Central memory CD8-positive, alpha-beta T cell (primary cell): Measurements from ENCODE around the gene INPP4B.

ENCODE experiments used
- ATAC-seq: fragments of 150-1000 bp; cut with Tn5 transposase; replicated peaks from 2 replicates; pipeline ENCODE4 v1.10.0; 2022; ENCODE audit warnings: mild to moderate bottlenecking, moderate FRiP score, moderate number of reproducible peaks; ENCODE audit not compliant: poor library complexity, severe bottlenecking; ENCODE audit errors: extremely low read depth
- DNase-seq, 2 donors: peaks; one replicate each; pipeline ENCODE4 v3.0.0; 2021; ENCODE audit warnings: low spot score in 2 of 2
- H3K27ac Mint-ChIP-seq: one replicate; pipeline ENCODE4 v1.8.0; 2022; ENCODE audit warnings: low read depth, mild to moderate bottlenecking, moderate library complexity, mixed read lengths
- H3K27me3 Mint-ChIP-seq: one replicate; pipeline ENCODE4 v1.8.0; 2022; ENCODE audit warnings: mixed read lengths
- H3K36me3 Mint-ChIP-seq: one replicate; pipeline ENCODE4 v1.8.0; 2022; ENCODE audit warnings: mild to moderate bottlenecking, moderate library complexity, mixed read lengths; ENCODE audit not compliant: insufficient read depth
- H3K4me1 Mint-ChIP-seq: one replicate; pipeline ENCODE4 v1.8.0; 2022; ENCODE audit warnings: mixed read lengths
- H3K4me3 Mint-ChIP-seq: one replicate; pipeline ENCODE4 v1.8.0; 2022; ENCODE audit warnings: mild to moderate bottlenecking, moderate library complexity, mixed read lengths
- H3K9me3 Mint-ChIP-seq: one replicate; pipeline ENCODE4 v1.8.0; 2022; ENCODE audit warnings: mixed read lengths

Gene INPP4B

GRCh38 chr4:142773505-142773904, 72.6 kb downstream of the INPP4B start:
- ATAC-seq, result no peak
- no peaks in the 10 kb centered on the region for H3K4me1 Mint-ChIP-seq
- no peak overlapping the region for H3K27ac Mint-ChIP-seq
- peaks cover 27% of the 10 kb centered on the region for H3K27me3 Mint-ChIP-seq
- H3K36me3 Mint-ChIP-seq, result no peaks in the 10 kb centered on the region
- H3K4me3 Mint-ChIP-seq, result no peak overlapping the region
- no peaks in the 10 kb centered on the region for H3K9me3 Mint-ChIP-seq
- no peak for DNase-seq

- no peak for DNase-seq
- no peaks in the 10 kb centered on the region for H3K36me3 Mint-ChIP-seq
- peaks cover 31% of the 10 kb centered on the region for H3K27me3 Mint-ChIP-seq
- no peak for ATAC-seq
- no peak overlapping the region for H3K27ac Mint-ChIP-seq
- H3K9me3 Mint-ChIP-seq, result no peaks in the 10 kb centered on the region
- no peak overlapping the region for H3K4me3 Mint-ChIP-seq
- H3K4me1 Mint-ChIP-seq, result no peaks in the 10 kb centered on the region
Measured at GRCh38 chr4:142762280-142762679, 83.8 kb downstream of the INPP4B start.

- DNase-seq (no peak), ATAC-seq (no peak)
- H3K27me3 Mint-ChIP-seq, result peaks cover 3% of the 10 kb centered on the region
- H3K9me3 Mint-ChIP-seq, result no peaks in the 10 kb centered on the region
- H3K36me3 Mint-ChIP-seq, result no peaks in the 10 kb centered on the region
- no peak overlapping the region for H3K4me3 Mint-ChIP-seq
- no peak overlapping the region for H3K27ac Mint-ChIP-seq
- no peaks in the 10 kb centered on the region for H3K4me1 Mint-ChIP-seq
Measured at GRCh38 chr4:142752202-142752786, 93.8 kb downstream of the INPP4B start.

GRCh38 chr4:142743121-142743825, 102.8 kb downstream of the INPP4B start:
- Mint-ChIP-seq H3K4me1 (no peaks in the 10 kb centered on the region), H3K27me3 (peaks cover 19% of the 10 kb centered on the region), H3K4me3 (no peak overlapping the region), H3K36me3 (no peaks in the 10 kb centered on the region), H3K9me3 (peaks cover 5% of the 10 kb centered on the region), H3K27ac (no peak overlapping the region)
- no peak for DNase-seq
- ATAC-seq, result no peak

GRCh38 chr4:142741995-142742394, 104.1 kb downstream of the INPP4B start:
- no peak overlapping the region for H3K27ac Mint-ChIP-seq
- peaks cover 5% of the 10 kb centered on the region for H3K9me3 Mint-ChIP-seq
- H3K27me3 Mint-ChIP-seq, result peaks cover 19% of the 10 kb centered on the region
- H3K4me3 Mint-ChIP-seq, result no peak overlapping the region
- ATAC-seq (no peak), DNase-seq (no peak)
- no peaks in the 10 kb centered on the region for H3K36me3 Mint-ChIP-seq
- H3K4me1 Mint-ChIP-seq, result no peaks in the 10 kb centered on the region

- ATAC-seq (no peak), DNase-seq (no peak)
- Mint-ChIP-seq H3K4me1 (no peaks in the 10 kb centered on the region), H3K9me3 (no peaks in the 10 kb centered on the region), H3K27ac (no peak overlapping the region), H3K27me3 (no peaks in the 10 kb centered on the region), H3K36me3 (peaks cover 2% of the 10 kb centered on the region), H3K4me3 (no peak overlapping the region)
Measured at GRCh38 chr4:142728233-142728632, 117.9 kb downstream of the INPP4B start.

GRCh38 chr4:142727149-142727548, 119.0 kb downstream of the INPP4B start:
- Mint-ChIP-seq H3K4me1 (no peaks in the 10 kb centered on the region), H3K36me3 (peaks cover 2% of the 10 kb centered on the region), H3K27ac (no peak overlapping the region), H3K4me3 (no peak overlapping the region), H3K27me3 (no peaks in the 10 kb centered on the region), H3K9me3 (no peaks in the 10 kb centered on the region)
- ATAC-seq, result no peak
- DNase-seq, result no peak

GRCh38 chr4:142725886-142726285, 120.2 kb downstream of the INPP4B start:
- DNase-seq (no peak), ATAC-seq (no peak)
- peaks cover 2% of the 10 kb centered on the region for H3K36me3 Mint-ChIP-seq
- no peak overlapping the region for H3K4me3 Mint-ChIP-seq
- no peaks in the 10 kb centered on the region for H3K9me3 Mint-ChIP-seq
- no peaks in the 10 kb centered on the region for H3K27me3 Mint-ChIP-seq
- H3K27ac Mint-ChIP-seq, result no peak overlapping the region
- H3K4me1 Mint-ChIP-seq, result no peaks in the 10 kb centered on the region

- H3K27ac Mint-ChIP-seq, result no peak overlapping the region
- ATAC-seq (no peak), DNase-seq (no peak)
- H3K4me3 Mint-ChIP-seq, result no peak overlapping the region
- no peaks in the 10 kb centered on the region for H3K9me3 Mint-ChIP-seq
- no peaks in the 10 kb centered on the region for H3K27me3 Mint-ChIP-seq
- peaks cover 2% of the 10 kb centered on the region for H3K36me3 Mint-ChIP-seq
- no peaks in the 10 kb centered on the region for H3K4me1 Mint-ChIP-seq
Measured at GRCh38 chr4:142721187-142721586, 124.9 kb downstream of the INPP4B start.

- DNase-seq, result no peak
- Mint-ChIP-seq H3K4me3 (no peak overlapping the region), H3K36me3 (peaks cover 2% of the 10 kb centered on the region), H3K27me3 (no peaks in the 10 kb centered on the region), H3K4me1 (no peaks in the 10 kb centered on the region), H3K9me3 (no peaks in the 10 kb centered on the region), H3K27ac (no peak overlapping the region)
- peak; percentile 40 for ATAC-seq
Measured at GRCh38 chr4:142719854-142720541, 126.1 kb downstream of the INPP4B start.

- H3K9me3 Mint-ChIP-seq, result no peaks in the 10 kb centered on the region
- no peaks in the 10 kb centered on the region for H3K36me3 Mint-ChIP-seq
- no peaks in the 10 kb centered on the region for H3K27me3 Mint-ChIP-seq
- no peak overlapping the region for H3K27ac Mint-ChIP-seq
- ATAC-seq (no peak), DNase-seq (no peak)
- no peaks in the 10 kb centered on the region for H3K4me1 Mint-ChIP-seq
- no peak overlapping the region for H3K4me3 Mint-ChIP-seq
Measured at GRCh38 chr4:142718981-142719380, 127.1 kb downstream of the INPP4B start.

GRCh38 chr4:142715727-142716126, 130.4 kb downstream of the INPP4B start:
- Mint-ChIP-seq H3K4me1 (no peaks in the 10 kb centered on the region), H3K4me3 (no peak overlapping the region), H3K27ac (no peak overlapping the region), H3K9me3 (peaks cover 3% of the 10 kb centered on the region), H3K36me3 (no peaks in the 10 kb centered on the region), H3K27me3 (no peaks in the 10 kb centered on the region)
- ATAC-seq (no peak), DNase-seq (no peak)
